ENCODE results near the gene NFIL3.

DNA sequence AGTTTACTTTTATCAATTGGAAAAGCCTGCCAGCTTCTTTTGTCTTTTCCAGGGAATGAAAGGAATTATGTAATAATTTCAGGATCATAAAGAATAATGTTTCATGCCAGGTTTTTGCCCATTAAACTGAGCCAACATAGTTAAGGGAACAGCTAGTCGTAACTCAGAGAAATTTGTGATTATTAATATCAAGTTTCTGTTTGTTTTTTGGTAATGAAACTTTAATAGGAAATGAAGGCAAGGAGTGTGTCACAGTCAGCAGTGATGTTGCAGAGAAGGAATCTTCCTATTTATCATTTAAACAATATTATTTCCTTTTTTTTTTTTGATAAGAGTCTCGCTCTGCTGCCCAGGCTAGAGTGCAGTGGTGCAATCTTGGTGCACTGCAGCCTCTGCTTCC, 10.7 kb downstream of the NFIL3 start:
- TF ChIP-seq, protein P1, sequence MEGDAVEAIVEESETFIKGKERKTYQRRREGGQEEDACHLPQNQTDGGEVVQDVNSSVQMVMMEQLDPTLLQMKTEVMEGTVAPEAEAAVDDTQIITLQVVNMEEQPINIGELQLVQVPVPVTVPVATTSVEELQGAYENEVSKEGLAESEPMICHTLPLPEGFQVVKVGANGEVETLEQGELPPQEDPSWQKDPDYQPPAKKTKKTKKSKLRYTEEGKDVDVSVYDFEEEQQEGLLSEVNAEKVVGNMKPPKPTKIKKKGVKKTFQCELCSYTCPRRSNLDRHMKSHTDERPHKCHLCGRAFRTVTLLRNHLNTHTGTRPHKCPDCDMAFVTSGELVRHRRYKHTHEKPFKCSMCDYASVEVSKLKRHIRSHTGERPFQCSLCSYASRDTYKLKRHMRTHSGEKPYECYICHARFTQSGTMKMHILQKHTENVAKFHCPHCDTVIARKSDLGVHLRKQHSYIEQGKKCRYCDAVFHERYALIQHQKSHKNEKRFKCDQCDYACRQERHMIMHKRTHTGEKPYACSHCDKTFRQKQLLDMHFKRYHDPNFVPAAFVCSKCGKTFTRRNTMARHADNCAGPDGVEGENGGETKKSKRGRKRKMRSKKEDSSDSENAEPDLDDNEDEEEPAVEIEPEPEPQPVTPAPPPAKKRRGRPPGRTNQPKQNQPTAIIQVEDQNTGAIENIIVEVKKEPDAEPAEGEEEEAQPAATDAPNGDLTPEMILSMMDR (IDR thresholded peaks at IDR 0.05; ENCODE audit: insufficient read depth, low read length, poor library complexity, severe bottlenecking) = no peak
- TF ChIP-seq EZH2phosphoT487 (conservative IDR thresholded peaks at IDR 0.05; ENCODE audit: low read length) = no peak
